Nephron (organoid): ENCODE data around the gene ZBED4.

Experiments
- H3K27ac Mint-ChIP-seq, 3 experiments: 2 replicates each; pipeline ENCODE4 v1.8.0; 2020; ENCODE audit warnings: mixed read lengths in 3 of 3, mild to moderate bottlenecking in 2 of 3, moderate library complexity in 1 of 3
- H3K27me3 Mint-ChIP-seq: 2 replicates; pipeline ENCODE4 v1.8.0; 2021; ENCODE audit warnings: low read depth, mild to moderate bottlenecking, moderate library complexity, mixed read lengths
- H3K36me3 Mint-ChIP-seq: 2 replicates; pipeline ENCODE4 v1.8.0; 2020; ENCODE audit warnings: low read depth, mixed read lengths
- H3K4me1 Mint-ChIP-seq: 2 replicates; pipeline ENCODE4 v1.8.0; 2020; ENCODE audit warnings: mixed read lengths
- H3K4me3 Mint-ChIP-seq, 3 experiments: 2 replicates each; pipeline ENCODE4 v1.8.0; 2020; ENCODE audit warnings: mild to moderate bottlenecking in 3 of 3, mixed read lengths in 3 of 3, moderate library complexity in 2 of 3
- H3K9me3 Mint-ChIP-seq: 2 replicates; pipeline ENCODE4 v1.8.0; 2020; ENCODE audit warnings: mixed read lengths
- TF ChIP-seq, protein P1 (sequence below), 3 experiments: fragments of 200-600 bp; sonication (generic); IDR thresholded peaks; one replicate each; pipeline ENCODE4 v1.5.0; 2021; ENCODE audit warnings: antibody characterized with exemption in 3 of 3; ENCODE audit not compliant: unreplicated experiment in 3 of 3

ZBED4 gene

GRCh38 chr22:49929211-49929979, 75.8 kb downstream of the ZBED4 start:
- Mint-ChIP-seq H3K9me3 (no peaks in the 10 kb centered on the region), H3K4me1 (peaks cover 10% of the 10 kb centered on the region), H3K27ac (no peak overlapping the region), H3K27me3 (peaks cover 28% of the 10 kb centered on the region), H3K36me3 (peaks cover 7% of the 10 kb centered on the region), H3K4me3 (no peak overlapping the region)
- TF ChIP-seq, protein P1, sequence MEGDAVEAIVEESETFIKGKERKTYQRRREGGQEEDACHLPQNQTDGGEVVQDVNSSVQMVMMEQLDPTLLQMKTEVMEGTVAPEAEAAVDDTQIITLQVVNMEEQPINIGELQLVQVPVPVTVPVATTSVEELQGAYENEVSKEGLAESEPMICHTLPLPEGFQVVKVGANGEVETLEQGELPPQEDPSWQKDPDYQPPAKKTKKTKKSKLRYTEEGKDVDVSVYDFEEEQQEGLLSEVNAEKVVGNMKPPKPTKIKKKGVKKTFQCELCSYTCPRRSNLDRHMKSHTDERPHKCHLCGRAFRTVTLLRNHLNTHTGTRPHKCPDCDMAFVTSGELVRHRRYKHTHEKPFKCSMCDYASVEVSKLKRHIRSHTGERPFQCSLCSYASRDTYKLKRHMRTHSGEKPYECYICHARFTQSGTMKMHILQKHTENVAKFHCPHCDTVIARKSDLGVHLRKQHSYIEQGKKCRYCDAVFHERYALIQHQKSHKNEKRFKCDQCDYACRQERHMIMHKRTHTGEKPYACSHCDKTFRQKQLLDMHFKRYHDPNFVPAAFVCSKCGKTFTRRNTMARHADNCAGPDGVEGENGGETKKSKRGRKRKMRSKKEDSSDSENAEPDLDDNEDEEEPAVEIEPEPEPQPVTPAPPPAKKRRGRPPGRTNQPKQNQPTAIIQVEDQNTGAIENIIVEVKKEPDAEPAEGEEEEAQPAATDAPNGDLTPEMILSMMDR (IDR thresholded peaks at IDR 0.05; ENCODE audit: unreplicated experiment in 3 of 3), result peak; percentile 81 to 89 (median 84)

DNA sequence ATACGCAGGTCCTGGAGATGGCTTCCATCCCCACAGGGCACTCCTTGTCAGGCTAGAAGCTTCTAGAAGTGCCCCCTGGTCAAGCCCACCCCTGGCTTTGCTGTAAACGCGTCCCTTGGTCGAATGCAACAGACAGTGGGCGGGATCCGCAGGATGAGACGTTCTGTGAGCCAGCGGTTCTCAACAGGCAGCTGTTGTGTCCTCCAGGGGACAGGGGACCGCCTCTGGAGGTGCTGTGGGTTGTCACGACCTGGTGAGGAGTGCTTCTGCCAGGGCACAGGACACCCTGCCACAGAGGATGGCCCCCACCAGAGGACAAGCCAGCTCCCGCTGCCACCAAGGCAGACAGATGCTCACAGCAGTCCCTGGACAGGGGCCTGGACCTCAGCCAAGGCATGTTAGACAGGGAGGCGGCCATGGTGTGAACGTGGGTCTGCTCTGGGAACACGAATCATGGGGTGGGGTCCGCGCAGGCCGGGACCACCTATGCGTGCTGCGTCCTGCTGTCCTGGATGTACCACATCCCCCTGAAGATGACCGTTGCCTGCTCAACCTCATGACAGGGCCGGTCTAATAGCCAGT, 76.4 kb downstream of the ZBED4 start:
- TF ChIP-seq, protein P1 (IDR thresholded peaks at IDR 0.05; ENCODE audit: unreplicated experiment in 3 of 3), result no peak
- peaks cover 6% of the 10 kb centered on the region for H3K36me3 Mint-ChIP-seq
- H3K4me1 Mint-ChIP-seq, result peaks cover 10% of the 10 kb centered on the region
- no peak overlapping the region for H3K27ac Mint-ChIP-seq
- H3K4me3 Mint-ChIP-seq, result no peak overlapping the region
- H3K9me3 Mint-ChIP-seq, result no peaks in the 10 kb centered on the region
- H3K27me3 Mint-ChIP-seq, result peaks cover 28% of the 10 kb centered on the region

DNA sequence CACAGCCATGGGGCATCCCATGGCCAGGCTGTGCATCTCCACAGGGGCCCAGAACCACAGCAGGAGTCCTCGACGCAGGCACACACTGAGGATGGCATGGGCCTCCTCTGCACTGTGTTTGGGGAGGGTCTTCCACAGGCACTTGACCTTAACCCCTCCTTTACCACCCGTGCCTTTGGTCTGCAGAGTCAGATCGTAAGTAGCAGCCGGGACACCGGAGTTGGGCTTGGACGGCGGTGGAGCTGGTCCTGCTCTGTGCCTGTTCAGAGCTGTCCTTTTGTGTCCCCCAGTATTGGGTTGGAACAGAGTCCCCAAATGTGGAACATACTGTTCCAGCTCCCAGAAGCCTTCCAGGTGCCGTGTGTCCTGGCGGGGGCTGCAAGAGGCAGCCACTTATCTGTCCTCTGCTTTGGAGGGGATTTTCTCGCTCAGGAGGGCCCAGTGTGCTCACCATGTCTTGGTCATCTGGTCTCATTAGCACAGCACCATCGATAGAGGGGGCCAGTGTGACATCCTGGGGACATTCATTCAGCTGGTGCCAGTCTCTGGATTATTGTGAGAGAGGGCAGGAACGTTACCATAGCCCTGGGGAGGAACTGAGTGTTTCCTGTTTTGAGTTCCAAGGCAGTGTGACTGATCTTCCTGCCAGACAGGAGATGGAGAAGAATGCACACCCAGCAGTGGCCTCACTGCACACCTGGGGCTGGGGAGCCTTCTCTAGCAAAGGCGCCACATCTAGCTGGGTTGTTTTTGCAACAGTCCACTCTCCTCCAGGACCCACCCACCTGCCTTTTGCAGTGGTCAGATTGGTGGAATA, 77.2 kb downstream of the ZBED4 start:
- Mint-ChIP-seq H3K27ac (no peak overlapping the region), H3K4me1 (peaks cover 10% of the 10 kb centered on the region), H3K4me3 (peak overlapping the region in 2 of 3 experiments; percentile 1 to 22), H3K9me3 (no peaks in the 10 kb centered on the region), H3K36me3 (no peaks in the 10 kb centered on the region), H3K27me3 (peaks cover 28% of the 10 kb centered on the region)
- TF ChIP-seq, protein P1 (IDR thresholded peaks at IDR 0.05; ENCODE audit: unreplicated experiment in 3 of 3), result peak; percentile 24 to 34 (median 27)

DNA sequence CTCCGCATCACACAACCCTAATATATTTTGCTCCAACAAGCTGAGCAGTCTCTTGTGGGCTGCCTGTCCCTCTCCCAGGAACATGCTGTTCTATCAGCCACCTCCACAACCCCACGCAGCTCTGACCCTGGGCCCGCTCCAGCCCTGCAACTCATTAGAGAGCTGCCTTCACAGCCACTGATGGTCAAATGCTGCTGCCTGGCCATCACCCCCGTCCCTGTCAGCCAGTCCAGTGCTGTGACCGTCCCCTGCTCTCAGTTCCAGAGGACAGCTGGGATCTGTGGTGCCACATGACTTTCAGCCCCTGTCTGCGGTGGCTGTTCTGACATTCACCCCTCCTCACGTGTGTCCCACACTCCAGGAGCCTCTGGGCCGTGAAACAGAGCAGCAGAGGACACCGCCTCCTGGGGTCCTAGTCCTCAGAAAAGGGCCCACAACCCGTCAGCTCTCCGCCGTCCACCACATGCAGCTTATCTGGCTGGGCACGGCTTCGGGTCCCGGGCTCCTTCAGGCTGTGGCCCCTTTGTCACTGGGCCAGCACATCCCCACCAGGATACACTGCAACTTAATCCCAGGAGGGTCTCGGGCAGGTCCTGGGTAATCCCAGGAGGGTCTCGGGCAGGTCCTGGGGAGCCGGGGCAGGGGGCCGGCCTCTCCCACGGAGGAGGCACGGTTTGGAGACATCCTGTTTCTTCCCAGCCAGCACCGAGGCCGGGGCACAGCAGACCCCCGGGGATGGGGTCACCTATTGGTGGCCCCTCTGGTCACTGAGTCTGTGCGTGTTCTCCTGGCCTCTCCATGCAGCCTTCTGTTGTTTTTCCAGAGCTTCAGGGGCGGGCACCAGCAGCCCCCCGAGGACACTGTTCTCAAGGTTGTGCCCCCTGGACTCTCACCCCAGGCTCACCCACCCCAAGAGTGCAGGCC, 79.9 kb downstream of the ZBED4 start:
- peaks cover 6% of the 10 kb centered on the region for H3K4me1 Mint-ChIP-seq
- no peaks in the 10 kb centered on the region for H3K36me3 Mint-ChIP-seq
- peak overlapping the region in 1 of 3 experiments; percentile 21 for H3K27ac Mint-ChIP-seq
- TF ChIP-seq, protein P1 (IDR thresholded peaks at IDR 0.05; ENCODE audit: unreplicated experiment in 3 of 3), result no peak
- peak overlapping the region in 2 of 3 experiments; percentile 15 to 55 for H3K4me3 Mint-ChIP-seq
- peaks cover 29% of the 10 kb centered on the region for H3K27me3 Mint-ChIP-seq
- no peaks in the 10 kb centered on the region for H3K9me3 Mint-ChIP-seq

DNA sequence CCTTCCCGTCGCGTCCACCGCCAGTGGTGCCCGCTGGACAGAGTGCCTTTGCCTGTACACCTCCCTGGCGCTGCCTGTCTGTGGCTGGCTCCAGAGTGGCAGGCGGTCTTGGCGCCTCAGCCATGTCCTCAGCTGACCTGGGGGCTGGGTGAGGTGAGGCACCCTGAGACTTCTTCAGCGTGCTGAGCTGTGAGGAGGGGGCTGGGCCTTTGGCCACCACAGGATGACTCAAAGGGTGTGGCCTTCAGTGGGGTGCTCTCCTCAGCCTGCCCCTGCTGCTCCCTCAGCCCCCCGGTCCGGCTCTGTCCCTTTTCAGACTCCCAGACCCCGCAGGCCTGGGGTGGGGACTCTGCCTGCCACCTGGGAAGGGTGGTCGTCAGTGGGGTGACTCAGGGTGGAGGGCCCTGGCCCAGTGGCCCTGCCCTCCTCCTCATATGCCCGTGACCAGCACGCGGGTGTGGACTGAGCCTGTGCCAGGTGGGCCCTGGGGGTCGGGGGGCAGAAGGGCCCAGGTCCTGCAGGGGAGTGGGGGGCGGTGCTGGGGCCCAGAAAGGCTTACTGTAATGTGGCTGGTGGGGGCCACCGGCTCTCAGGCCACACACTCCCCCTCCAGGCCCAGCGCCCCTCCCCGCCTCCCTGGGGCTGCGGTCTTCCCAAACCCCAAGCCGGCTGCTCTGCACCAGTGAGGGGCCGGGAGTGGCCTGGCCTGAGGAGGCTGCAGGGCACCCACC, 80.7 kb downstream of the ZBED4 start:
- peak overlapping the region in 1 of 3 experiments; percentile 26 for H3K4me3 Mint-ChIP-seq
- no peak overlapping the region for H3K27ac Mint-ChIP-seq
- TF ChIP-seq, protein P1 (IDR thresholded peaks at IDR 0.05; ENCODE audit: unreplicated experiment in 3 of 3), result no peak
- peaks cover 7% of the 10 kb centered on the region for H3K4me1 Mint-ChIP-seq
- no peaks in the 10 kb centered on the region for H3K36me3 Mint-ChIP-seq
- no peaks in the 10 kb centered on the region for H3K9me3 Mint-ChIP-seq
- H3K27me3 Mint-ChIP-seq, result peaks cover 29% of the 10 kb centered on the region
